OCI-M2 (cell line): ENCODE results near the gene PCDHGB4.
"Not testable (repeated sequence)": the region's sequence is repeated elsewhere in the genome, so short reads cannot be mapped to it uniquely, and the experiment has no call there.

ENCODE experiments used
- DNase-seq: peaks from one replicate; lab custom pipeline; 2025; ENCODE audit not compliant: unreplicated experiment; lab: John Stamatoyannopoulos, UW

The PCDHGB4 gene

GRCh38 chr5:141366016-141366896, 21.2 kb upstream of the PCDHGB4 start:
- no peak for DNase-seq

- DNase-seq = no peak
Observed at GRCh38 chr5:141369994-141370848, 17.3 kb upstream of the PCDHGB4 start, which contains the start of gene PCDHGB3. TSS of gene PCDHGB3 (plus strand) at chr5:141370242. CDS start at chr5:141370395, 153 bp downstream.

GRCh38 chr5:141371572-141372475, 15.7 kb upstream of the PCDHGB4 start:
- no peak for DNase-seq

GRCh38 chr5:141373673-141374317, 13.7 kb upstream of the PCDHGB4 start, which contains the start of gene PCDHGA6:
TSS of gene PCDHGA6 (plus strand) at chr5:141373891. CDS start at chr5:141374084, 193 bp downstream.
- no peak for DNase-seq

- DNase-seq = no peak
Observed at GRCh38 chr5:141374627-141375026, 12.9 kb upstream of the PCDHGB4 start.

- not testable (repeated sequence) for DNase-seq
Observed at GRCh38 chr5:141375444-141376155, 11.9 kb upstream of the PCDHGB4 start.

- no peak for DNase-seq
Observed at GRCh38 chr5:141382469-141383294, 4.8 kb upstream of the PCDHGB4 start, which contains the start of gene PCDHGA7. TSS of gene PCDHGA7 (plus strand) at chr5:141382742. CDS start at chr5:141382900, 158 bp downstream.

- no peak for DNase-seq
Observed at GRCh38 chr5:141383345-141383744, 4.2 kb upstream of the PCDHGB4 start.

- DNase-seq = no peak
Observed at GRCh38 chr5:141384471-141385267, 2.8 kb upstream of the PCDHGB4 start.

- no peak for DNase-seq
Observed at GRCh38 chr5:141388661-141389060, 1.2 kb downstream of the PCDHGB4 start.

- no peak for DNase-seq
Observed at GRCh38 chr5:141389153-141390042, 1.9 kb downstream of the PCDHGB4 start.

GRCh38 chr5:141392429-141393198, 5.1 kb downstream of the PCDHGB4 start, which contains the start of gene PCDHGA8:
TSS of gene PCDHGA8 (plus strand) at chr5:141392633. CDS start at chr5:141392814, 181 bp downstream.
- DNase-seq = no peak

GRCh38 chr5:141393267-141393666, 5.8 kb downstream of the PCDHGB4 start:
- DNase-seq = no peak

- DNase-seq = not testable (repeated sequence)
Observed at GRCh38 chr5:141394401-141395187, 7.1 kb downstream of the PCDHGB4 start.
